Stimulated activated CD8-positive, alpha-beta memory T cell treated with anti-CD3 and anti-CD28 coated beads, Interleukin-15, amount 100 ng/mL, for 48 hours (primary cell): ENCODE measurements around the gene DYNC1I1.

Experiments used
- DNase-seq, 2 donors: peaks; one replicate each; pipeline ENCODE4 v3.0.0-alpha.2; 2020; ENCODE audit warnings: low read depth in 2 of 2

Gene DYNC1I1

DNA sequence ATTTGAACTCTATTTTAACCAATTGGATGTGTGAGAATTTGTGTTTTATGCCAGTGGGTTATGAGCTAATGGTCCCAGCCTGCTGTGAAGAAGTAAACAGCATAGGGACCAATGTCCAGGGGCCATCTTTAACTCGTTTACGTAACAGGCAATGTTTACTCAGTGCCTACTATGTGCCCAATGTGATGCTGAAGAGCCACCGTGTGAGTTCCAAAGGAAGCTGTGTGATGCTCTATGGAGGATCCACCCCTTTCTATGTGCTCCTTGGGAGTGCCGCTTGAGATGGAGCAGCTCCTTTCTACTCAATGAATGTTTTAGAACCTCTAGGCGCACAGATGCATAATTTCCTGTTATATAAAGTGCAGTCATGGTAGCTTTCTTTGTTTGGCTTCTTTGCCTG is 21.3 kb downstream of the DYNC1I1 start:
- no peak for DNase-seq

DNA sequence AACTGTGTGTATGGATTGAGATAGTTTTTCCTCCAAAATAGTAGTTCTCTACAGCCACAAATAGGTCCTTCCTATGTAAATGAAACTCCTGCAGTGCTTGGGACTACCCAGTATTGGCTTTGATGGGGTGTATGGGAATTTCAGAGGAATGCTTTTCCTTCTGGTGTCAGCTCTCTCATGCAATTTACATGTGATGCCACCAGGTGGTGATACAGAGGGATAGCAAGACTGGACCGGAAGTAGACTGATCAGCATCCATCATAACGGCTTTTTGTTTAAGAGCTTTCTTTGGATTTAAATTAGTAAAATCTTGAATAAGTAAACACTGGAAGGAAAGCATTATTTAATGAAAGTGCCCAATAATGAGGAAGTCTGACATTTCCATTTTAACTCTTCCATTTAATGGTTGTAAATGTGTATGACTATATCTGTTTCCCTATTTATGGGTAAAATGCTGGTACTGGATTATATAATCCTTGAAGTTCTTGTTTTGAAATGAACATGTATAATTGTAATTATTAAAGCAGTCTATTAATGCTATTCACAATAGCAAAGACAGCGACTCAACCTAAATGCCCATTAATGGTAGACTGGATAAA is 22.7 kb downstream of the DYNC1I1 start:
- DNase-seq: no peak

DNA sequence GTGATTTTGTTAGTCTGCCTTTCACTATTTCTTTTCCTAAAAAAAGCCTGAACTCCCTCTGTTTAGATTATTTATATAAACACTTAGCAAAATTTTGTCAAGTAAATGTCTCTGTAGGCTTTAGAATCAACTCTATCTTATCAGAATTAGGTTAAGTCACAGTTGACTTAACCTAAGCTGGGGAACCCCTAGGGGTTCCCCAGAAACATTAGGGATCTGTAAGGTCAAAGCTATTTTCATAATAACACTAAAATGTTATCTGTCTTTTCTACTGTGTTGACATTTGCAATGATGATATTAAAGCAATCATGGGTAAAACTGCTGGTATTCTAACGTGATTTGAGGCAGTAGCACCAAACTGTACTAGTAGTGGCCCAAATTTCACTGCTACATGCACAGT is 24.3 kb downstream of the DYNC1I1 start:
- no peak for DNase-seq

DNA sequence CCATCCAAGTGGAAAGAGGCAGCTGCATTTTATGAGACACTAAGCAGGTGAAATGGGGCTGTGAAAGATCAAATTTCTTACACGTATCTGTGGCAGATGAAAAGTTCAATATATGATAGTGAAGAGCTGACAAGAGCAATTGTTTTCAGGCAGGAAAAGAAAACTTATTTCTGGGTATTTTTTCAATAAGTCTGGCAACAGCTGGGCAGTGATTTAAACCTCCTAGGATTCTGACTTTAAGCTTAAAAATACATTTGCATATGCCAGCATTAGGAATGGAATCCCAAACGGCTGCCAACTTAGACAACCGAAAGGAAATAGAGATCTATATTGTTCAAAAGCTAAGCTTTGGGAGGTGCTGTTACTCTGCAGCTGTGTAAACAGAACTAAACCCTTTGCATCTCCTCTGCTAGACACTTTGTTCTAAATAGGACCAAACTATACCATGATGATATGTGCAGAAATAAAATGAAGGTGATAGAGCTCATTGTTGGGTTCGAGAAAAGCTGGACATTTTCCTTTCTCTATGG is 26.1 kb downstream of the DYNC1I1 start:
- no peak for DNase-seq

DNA sequence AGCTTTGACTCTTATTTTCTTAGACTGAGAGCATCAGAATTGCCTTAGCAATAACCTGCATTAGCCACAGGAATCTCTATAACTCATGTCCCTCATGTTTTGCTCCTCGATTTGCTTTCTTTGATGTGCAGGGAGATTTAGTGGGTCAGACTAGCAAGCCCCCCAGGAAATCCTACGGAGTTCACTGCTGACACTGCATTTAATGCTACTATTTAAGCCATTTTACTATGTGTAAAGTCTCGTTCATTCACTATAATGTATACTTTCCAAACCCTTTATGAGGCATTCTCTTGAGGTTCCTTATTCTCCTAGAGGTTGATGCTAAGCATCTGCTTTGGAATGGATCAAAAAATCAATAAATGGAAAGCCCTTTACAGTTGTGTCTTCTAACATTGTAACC is 28.4 kb downstream of the DYNC1I1 start:
- DNase-seq: no peak

DNA sequence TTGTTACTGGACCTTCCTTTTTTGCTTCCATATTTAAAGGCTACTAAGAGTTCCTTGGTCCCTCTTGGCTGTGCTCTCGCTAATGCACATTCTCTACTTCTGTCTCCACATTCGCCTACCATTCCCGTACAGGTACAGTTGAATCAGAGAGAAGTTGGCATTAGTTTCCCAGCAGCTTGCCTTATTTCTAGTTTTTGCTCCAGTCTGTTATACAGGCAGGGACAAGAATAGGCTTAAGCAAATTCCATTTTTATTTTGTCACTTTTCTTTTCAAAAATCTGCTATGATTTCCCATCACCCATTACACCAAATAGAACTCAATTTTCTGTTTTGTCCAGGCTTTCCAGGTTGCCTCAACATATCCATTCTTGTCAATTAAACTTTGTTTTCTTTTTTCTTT is 29.9 kb downstream of the DYNC1I1 start:
- no peak for DNase-seq

DNA sequence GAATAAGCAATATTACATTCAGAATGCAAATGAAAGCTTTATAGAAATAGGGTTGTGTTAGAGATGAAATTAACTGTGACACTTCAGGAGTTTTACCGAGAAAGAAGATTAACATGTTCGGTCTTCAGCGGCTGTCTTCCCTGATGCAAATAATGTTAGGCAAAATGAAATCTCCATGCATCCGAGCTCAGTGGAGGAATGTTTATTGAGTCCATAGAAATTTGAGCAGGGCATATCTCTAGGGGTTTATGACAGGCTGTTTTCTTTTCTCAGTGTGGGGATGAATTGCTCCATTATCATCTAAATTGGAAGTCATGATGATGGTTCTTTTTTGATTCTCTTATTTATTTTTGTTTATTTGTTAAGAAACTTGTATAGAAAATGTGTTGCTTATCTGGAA is 31.7 kb downstream of the DYNC1I1 start:
- no peak for DNase-seq

DNA sequence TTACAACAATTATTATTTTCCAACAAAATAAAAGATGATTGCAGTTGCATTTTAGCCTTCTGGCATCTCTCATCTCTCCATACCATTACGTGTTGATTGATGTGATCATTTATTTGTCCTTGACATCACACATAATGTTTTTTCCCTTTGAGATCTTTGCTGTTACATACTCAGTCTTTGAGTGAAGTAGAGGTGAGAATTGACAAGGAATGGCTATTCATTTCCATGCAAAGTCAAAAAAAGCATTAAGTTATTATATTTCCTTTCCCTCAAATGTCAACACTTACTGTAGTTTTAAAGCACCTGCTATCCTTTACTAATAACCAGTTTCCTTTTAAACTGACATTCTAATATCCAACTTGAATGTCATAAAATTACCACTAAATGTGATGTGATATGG is 33.6 kb downstream of the DYNC1I1 start:
- no peak for DNase-seq

DNA sequence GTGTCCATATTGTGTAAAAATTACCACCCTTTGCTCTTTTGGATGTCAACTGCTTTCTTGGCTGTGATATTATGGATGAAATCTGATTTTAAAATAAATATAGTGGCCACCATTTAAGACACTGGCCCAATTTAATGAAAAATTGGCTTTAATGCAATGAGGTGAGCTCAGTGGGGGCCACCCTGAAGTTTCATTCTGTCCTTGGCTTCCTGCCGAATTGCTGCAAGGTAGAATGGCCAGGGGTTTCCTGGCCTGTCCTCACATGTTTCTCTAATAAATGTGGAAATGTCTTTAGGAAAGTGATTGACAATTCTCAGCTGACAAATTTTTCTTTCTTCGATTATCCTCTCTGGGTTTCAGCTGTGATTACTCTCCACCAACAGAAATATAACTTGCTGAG is 36.0 kb downstream of the DYNC1I1 start:
- no peak for DNase-seq

DNA sequence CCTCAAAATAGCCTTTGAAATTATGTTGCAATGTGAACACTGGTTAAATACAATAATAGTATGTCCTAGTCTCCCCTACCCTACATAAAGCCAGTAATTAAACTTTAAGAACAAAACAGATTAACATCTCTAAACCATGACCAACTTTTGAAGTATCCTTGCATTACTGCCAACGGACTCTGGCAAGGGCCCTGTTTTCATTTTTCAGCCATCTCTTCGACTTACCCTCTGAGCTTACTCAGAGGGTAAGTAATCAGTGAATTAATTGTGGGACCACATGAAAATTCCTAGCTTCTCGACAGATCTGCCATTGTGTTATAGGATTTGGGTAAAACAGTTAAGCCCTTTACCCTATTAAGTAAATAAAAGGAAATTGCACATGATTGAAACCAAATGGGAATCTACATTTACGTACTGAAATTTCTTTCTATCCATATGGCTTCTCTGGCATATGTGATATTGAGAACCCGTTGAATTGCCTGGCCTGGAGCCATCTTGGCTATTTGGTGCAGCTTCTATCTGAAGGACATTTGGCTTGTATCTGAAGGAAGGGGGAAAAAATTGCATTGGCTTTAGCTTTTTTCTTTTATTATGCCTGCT is 39.6 kb downstream of the DYNC1I1 start:
- no peak for DNase-seq

DNA sequence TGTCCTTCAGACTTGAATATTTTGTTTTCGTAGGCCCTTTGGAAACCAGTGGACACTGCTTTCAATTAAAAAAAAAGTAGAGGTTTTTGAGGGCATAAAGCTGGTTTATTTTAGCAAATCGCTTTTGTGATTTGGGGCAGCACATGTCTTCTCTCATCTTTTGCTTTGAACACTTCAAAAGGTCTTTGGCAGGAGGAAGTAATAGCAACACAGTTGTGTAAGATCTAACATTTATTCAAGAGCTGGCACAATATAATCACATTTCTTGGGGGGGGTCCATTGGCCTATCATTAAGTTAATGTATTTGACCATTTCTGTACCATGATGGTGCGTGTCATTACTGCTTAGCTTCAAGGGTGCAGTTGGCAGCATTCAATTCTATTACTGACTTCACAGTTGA is 42.4 kb downstream of the DYNC1I1 start:
- no peak for DNase-seq

DNA sequence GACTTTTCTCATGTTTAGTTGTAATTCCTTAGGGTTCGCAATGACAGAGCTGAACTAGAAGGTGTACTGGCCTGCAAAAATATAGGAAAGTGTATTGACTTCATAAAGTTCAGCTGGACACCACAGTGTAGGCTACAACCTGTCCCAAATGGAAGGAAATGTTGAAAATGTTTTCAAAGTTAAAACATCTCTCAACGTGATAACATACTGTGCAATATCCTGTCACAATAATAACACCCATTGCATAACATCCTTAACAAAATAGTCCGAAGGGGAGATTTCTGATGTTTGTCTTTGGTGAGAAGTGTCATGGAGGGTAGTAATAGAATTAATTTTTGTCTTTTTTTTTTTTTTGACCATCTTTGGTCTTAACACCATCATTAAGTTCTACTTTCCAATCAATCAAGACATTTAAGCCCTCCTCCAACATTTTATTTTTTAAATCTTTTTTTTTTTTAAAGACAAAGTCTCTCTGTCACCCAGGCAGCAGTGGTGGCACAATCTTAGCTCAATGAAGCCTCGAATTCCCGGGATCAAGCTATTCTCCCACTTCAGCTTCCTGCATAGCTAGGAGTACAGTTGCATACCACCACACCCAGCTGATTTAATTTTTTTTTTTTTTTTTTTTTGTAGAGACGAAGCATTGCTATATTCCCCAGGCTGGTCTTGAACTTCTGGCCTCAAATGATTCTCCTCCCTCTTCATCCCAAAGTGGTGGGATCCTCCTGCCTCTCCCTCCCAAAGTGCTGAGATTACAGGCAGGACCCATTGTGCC is 45.7 kb downstream of the DYNC1I1 start:
- DNase-seq: no peak

DNA sequence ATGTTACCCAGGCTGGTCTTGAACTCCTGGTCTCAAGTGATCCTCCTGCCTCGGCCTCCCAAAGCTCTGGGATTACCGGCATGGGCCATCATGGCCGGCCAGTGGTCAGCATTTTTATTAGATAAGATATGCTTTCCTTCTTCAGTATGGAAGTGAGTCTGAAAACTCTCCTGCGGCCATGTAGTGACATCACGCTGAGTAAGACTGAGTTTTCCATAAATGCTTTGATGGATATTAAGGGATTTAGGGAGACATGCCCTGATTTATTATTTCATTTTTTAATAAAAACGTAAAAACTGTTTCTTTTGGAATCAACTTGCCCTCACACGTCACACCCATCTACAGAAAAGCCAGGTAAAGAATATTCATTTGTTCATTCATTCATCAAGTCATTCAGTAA is 48.4 kb downstream of the DYNC1I1 start:
- DNase-seq: no peak

DNA sequence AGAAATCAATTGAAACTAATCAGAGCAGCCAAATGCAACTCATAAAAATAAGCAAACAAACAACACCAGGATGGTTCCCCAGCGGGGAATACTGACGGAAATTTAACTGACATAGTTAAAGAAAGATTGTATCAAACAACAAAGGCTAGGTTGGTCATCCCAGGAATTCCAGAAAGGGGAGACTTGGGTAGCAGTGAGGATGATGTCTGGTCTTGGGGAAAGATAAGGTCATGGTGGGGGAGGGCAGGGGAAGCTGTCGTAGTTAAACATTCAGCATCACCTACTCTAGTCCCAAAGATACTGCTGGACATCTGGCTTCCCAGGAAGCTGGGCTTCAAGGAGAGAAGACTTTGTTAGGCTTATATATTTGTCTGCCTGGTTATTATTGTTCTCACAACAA is 50.4 kb downstream of the DYNC1I1 start:
- DNase-seq: no peak

DNA sequence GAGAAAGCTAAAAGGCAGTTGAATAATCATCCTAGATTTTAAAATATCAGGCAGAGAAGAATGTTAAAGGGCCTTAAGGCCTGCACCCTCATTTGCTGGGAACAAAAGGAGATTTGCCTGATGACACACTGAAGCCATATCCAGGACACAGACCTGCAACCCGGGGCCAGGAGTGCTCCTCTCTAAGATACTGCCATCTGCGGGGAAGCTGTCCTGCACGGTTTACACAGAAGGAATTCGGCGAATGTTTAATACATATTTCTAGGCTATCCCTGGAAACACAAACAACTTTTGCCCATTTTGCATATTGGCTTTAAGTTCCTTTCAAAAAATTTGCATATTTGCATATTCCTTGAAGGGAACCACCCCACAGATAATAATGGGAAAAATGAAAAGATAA is 52.3 kb downstream of the DYNC1I1 start:
- no peak for DNase-seq

DNA sequence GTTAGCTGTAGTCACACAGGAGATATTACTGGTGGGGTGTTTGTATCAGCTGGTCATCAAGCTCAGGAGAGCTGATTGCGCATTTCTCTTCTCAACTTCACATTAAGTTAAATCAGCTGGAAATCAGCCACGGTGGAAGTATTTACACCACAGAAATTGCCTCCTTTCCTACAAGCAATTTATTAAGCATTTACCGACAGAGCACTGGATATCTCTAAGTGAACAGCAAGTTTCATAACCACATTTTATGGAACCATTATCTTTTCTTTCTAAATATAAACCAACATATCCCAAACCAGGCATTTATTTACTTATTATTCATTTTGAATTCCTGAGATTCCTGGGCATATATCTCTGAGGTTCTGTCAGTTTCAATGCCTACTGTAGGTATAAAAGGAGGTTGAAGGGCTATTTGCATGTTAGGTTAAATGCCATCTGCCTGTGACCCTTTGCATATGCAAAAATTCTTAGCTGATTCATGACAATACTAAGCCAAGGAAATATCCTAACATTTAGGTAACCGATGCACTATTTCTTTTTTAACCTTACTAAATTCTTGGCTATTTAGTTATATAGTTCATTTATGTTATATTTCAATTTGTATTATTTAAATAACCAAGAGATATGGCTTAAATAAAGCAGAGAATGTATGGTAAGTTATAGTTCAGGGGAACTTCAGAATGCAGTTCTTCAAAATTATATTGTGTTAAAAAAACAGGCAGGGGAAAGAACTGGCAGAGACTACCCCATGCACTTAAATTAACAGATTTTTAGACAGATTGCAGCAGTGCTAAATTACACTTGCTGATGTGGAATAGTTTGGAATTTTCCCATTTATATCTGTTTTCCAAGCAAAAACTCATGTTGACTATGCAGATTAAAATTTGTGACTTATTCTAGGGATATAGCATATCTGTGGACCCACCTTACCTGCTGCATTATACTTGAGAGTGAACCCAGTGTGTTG is 56.8 kb downstream of the DYNC1I1 start:
- DNase-seq: no peak

DNA sequence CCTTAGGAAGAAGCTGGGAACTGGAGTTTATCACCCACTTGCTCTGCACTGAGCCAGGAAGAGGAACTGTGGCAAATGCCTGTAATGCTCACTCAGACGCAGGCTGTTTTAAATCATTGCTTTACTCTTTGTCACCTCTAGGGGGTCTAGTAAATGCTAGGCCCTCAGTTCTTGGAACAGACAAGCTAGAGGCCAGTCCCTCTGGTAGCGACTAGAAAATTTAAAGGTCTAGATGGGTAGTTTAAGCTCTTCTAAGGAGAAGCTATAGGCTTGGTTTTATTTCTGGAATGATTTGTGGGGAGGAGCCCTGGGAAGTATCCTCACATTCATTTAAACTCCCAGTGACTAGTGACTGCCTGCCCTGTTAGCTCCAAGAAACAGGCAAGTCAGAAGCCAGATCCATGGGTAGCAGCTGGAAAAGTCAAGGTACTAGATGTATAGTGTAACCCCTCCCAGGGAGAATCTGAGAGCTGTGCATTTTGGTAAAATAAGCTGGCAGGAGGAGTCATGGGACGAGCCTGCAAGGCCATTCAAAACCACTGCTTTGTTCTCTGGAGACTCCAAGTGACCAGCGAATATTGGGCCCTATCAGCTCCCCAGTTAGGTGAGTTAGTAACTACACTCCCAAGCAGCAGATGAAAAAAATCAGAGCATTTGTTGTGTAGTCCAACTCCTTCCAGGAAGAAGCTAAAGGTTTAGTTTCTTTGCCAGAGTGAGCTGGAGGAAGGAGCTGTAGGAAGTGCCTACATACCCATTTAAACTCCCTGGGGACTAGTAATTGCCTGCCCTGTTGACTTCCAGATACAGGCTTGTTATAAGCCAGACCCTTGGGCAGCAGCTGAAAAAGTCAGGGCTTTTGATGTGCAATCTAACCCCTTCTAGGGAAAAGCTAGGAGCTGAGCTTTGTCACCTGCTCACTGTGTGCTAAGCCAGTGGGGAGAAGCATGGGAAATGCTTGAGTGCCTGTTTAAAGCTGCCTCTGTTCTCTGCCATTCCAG is 68.9 kb downstream of the DYNC1I1 start:
- DNase-seq: no peak

DNA sequence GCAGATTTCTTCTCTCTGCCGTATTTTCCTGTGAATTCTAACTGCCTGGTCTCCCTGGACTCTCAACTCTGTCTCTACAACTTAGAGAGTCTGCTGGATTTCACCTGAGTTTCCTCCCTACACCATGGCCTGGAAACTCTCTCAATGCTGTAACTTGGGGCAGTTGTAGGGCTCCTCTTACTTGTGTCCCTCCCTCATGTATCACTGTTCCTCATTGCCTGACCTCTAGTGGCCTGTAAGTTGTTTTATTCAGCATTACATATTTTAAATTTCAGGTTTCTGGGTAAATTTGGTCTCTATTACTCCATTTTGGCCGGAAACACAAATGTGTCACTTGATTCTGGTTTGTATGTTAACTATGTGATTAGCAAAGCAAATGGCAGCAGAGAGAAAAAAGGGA is 70.9 kb downstream of the DYNC1I1 start:
- DNase-seq: no peak

DNA sequence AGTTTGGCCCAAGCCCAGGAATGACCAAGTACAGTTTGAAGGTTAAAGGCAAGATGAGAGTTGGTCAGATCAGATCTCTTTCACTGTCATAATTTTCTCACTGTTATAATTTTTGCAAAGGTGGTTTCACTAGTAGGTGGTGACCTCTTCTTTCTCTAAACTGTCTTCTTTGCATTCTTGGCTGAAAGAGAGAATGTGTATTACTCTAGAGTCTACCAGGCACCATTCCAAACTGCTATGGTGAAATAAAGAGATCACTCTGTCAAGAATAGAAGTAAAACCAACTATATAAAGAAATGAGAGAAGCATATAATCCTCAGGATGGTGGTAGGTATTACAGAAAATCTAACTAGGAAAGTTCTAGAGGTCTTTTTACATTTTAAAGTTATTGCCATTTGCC is 72.7 kb downstream of the DYNC1I1 start:
- no peak for DNase-seq

DNA sequence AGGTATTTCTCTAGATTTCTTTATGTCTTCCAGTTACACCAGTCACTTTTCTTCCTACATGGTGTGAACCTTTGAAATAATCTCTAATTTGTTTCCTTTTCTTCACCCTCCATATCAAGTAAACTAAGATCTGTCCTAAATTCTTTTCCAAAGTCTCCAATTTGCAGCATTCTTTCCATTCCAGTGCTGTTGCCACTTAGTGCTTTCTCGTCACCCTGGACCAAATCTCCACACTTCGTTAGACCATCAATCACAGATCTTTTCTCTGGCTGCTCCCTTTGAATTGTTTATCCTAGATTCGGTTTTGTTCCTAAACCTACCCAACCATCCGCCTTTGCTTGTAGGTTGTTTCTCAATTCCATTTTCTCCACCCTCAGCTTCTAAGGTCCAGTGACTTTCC is 74.7 kb downstream of the DYNC1I1 start:
- no peak for DNase-seq

DNA sequence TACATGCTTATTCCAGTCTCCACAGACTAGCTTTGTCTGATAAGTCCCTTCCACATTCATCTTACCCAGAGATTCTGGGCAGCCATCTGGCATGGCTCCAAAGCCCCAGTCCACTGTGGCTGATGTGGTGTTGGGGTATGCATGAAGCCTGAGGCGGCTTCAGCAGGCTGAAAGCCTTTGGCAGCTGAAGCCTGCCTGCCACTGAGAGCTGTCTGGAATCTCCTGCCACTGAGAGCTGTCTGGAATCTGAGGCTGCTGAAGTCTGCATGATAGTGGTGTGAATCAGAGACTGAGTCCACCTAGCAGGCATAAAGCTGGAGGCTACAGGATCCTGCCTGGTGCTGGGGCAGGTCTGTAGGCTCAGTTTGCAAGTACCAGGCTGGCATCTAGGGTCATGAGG is 87.1 kb downstream of the DYNC1I1 start:
- no peak for DNase-seq
